HL-60 (cell line): ENCODE measurements around the gene BRME1.

Source experiments
- DNase-seq, 2 experiments: peaks; one replicate each; pipeline ENCODE4 v3.0.0-alpha.2; 2010 to 2020; ENCODE audit warnings: low read depth in 1 of 2, low spot score in 1 of 2
- H3K27ac ChIP-seq: fragments of 250-450 bp; sonication (Bioruptor Pico); replicated peaks from 2 replicates; pipeline ENCODE4 v1.5.1; 2020; ENCODE audit warnings: mild to moderate bottlenecking, moderate library complexity
- H3K27me3 ChIP-seq: fragments of 250-450 bp; sonication (Bioruptor Pico); 2 replicates; pipeline ENCODE4 v1.5.1; 2021; ENCODE audit warnings: mild to moderate bottlenecking, moderate library complexity; ENCODE audit not compliant: insufficient read depth, poor library complexity, severe bottlenecking
- H3K4me3 ChIP-seq: replicated peaks from 2 replicates; pipeline ENCODE4 v1.5.1; 2011; ENCODE audit warnings: mild to moderate bottlenecking, control low read depth, low read length; ENCODE audit not compliant: insufficient read depth
- GABPA ChIP-seq: IDR thresholded peaks from 2 replicates; pipeline ENCODE4 v1.6.1; 2012; ENCODE audit warnings: low read depth
- POLR2AphosphoS5 ChIP-seq: IDR thresholded peaks from 2 replicates; pipeline ENCODE4 v1.6.1; 2012; ENCODE audit warnings: low read depth
- REST ChIP-seq: IDR thresholded peaks from 2 replicates; pipeline ENCODE4 v1.6.1; 2012; ENCODE audit warnings: low read depth; ENCODE audit not compliant: insufficient replicate concordance
- SPI1 ChIP-seq: IDR thresholded peaks from 2 replicates; pipeline ENCODE4 v1.6.1; 2012; ENCODE audit warnings: low read depth, mild to moderate bottlenecking, borderline replicate concordance
- TF ChIP-seq, protein P1 (sequence below): IDR thresholded peaks from one replicate; pipeline ENCODE4 v1.5.1; 2011; ENCODE audit warnings: low read length, control low read depth, inconsistent platforms; ENCODE audit not compliant: insufficient read depth

Gene BRME1

GRCh38 chr19:13887018-13887436 is 18.9 kb downstream of the BRME1 start:
- Histone ChIP-seq H3K27me3 (no peaks in the 10 kb centered on the region), H3K27ac (no peak overlapping the region), H3K4me3 (no peak overlapping the region)
- no peak for DNase-seq
- TF ChIP-seq REST (no peak), SPI1 (no peak), POLR2AphosphoS5 (no peak), GABPA (no peak)
- TF ChIP-seq, protein P1, sequence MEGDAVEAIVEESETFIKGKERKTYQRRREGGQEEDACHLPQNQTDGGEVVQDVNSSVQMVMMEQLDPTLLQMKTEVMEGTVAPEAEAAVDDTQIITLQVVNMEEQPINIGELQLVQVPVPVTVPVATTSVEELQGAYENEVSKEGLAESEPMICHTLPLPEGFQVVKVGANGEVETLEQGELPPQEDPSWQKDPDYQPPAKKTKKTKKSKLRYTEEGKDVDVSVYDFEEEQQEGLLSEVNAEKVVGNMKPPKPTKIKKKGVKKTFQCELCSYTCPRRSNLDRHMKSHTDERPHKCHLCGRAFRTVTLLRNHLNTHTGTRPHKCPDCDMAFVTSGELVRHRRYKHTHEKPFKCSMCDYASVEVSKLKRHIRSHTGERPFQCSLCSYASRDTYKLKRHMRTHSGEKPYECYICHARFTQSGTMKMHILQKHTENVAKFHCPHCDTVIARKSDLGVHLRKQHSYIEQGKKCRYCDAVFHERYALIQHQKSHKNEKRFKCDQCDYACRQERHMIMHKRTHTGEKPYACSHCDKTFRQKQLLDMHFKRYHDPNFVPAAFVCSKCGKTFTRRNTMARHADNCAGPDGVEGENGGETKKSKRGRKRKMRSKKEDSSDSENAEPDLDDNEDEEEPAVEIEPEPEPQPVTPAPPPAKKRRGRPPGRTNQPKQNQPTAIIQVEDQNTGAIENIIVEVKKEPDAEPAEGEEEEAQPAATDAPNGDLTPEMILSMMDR, result no peak

DNA sequence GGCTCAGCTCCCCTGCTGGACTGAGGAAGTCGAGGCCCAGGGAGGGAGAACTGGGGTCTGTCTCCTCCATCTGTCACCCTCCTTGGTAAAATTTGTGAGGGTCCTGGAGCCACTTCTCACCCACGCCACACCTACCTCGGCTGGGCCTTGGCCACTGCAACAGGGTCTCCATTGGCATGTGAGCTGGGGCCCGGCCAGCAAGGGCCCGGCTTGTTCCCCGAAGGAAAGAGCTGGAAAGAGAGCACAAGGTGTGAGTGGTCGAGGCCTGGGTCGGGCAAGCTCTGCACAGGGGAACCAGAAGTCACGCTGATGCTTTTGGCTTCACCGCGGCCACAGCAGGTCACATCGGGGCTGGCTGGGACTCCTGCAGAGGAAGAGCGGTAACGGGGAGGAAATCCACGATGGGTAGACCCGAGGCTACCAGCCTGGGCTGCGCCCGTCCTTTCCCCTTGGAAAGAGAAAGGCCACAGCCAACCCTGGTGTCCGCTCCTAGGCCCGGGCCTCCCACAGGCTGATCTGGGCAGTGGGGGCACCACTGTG is 20.0 kb downstream of the BRME1 start:
- Histone ChIP-seq H3K4me3 (no peak overlapping the region), H3K27me3 (no peaks in the 10 kb centered on the region), H3K27ac (no peak overlapping the region)
- no peak for DNase-seq
- TF ChIP-seq, protein P1, result no peak
- no peak for TF ChIP-seq POLR2AphosphoS5
- no peak for TF ChIP-seq SPI1
- no peak for TF ChIP-seq GABPA
- TF ChIP-seq REST, result no peak

DNA sequence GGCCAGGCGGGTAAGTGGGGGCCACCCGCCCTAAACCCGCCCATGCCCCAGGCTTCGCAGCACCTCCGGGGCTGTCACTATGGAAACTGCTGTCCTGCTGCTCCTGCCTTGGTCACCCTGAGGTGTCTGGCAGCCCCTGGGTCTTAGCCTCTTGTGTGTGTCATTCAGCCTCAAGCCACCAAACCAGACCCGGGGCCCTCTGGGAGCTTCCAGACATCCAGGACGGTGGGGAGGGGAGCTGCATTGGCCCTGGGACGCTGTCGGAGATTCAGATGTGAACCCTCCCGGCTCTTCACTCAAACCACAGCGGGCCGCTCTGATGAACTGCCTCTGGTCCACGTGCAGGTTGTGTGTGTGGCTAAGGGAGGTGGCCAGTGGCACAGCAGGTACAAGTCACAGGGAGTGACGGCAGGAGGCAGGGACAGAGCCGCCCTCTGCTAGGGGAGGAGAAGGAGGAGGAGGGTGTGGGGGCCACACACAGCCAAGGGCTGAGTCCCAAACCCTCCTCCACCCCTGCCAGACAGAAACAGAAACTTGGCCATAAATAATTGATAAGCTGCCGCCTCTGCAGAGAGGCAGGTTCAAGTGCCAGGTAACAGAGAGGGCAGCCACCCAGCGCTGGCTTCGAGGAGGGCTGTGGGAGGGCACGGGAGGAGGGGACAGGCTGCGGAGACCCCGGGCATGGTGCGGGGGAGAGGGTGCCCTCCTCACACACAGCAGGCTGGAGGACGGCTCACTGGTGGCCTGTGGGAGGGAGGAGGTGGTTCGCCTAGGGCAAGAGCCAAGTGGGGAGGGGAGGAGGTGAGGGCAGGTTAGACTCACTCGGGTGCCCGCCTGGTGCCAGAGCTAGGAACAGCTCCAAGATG is 21.0 kb downstream of the BRME1 start:
- Histone ChIP-seq H3K27ac (no peak overlapping the region), H3K27me3 (no peaks in the 10 kb centered on the region), H3K4me3 (no peak overlapping the region)
- TF ChIP-seq, protein P1, result no peak
- TF ChIP-seq SPI1 (no peak), REST (no peak), POLR2AphosphoS5 (no peak), GABPA (no peak)
- no peak for DNase-seq
